Measurements from ENCODE around the gene RAI2.

RAI2 gene

GRCh38 chrX:17860811-17861488, at the start of gene RAI2:
Gene RAI2, minus strand, starts transcription at chrX:17861298. Its CDS starts 59,288 bp downstream, at chrX:17802010.
- no peak within 1 kb of the TSS for H3K4me3 ChIP-seq (replicated peaks; ENCODE audit: low read depth, low read length)
- no peak for TF ChIP-seq CTCF (IDR thresholded peaks at IDR 0.05; ENCODE audit: low read length, missing control alignments)
- DNase-seq (ENCODE audit: low read depth) = no peak

- TF ChIP-seq CTCF (IDR thresholded peaks at IDR 0.05; ENCODE audit: low read length, missing control alignments) = no peak
- DNase-seq (ENCODE audit: low read depth) = no peak
- no peak overlapping the region for H3K4me3 ChIP-seq (replicated peaks; ENCODE audit: low read depth, low read length)
Observed at GRCh38 chrX:17888421-17888820, 27.3 kb upstream of the RAI2 start.

GRCh38 chrX:17882680-17883079, 21.6 kb upstream of the RAI2 start:
- no peak for TF ChIP-seq CTCF (IDR thresholded peaks at IDR 0.05; ENCODE audit: low read length, missing control alignments)
- no peak overlapping the region for H3K4me3 ChIP-seq (replicated peaks; ENCODE audit: low read depth, low read length)
- no peak for DNase-seq (ENCODE audit: low read depth)

GRCh38 chrX:17878028-17878670, 17.1 kb upstream of the RAI2 start:
- DNase-seq (ENCODE audit: low read depth) = no peak
- no peak overlapping the region for H3K4me3 ChIP-seq (replicated peaks; ENCODE audit: low read depth, low read length)

GRCh38 chrX:17876135-17876534, 15.0 kb upstream of the RAI2 start:
- no peak for DNase-seq (ENCODE audit: low read depth)
- no peak overlapping the region for H3K4me3 ChIP-seq (replicated peaks; ENCODE audit: low read depth, low read length)
- no peak for TF ChIP-seq CTCF (IDR thresholded peaks at IDR 0.05; ENCODE audit: low read length, missing control alignments)

More at GRCh38 chrX:17878028-17878670, 17.1 kb upstream of the RAI2 start:
- no peak for TF ChIP-seq CTCF (IDR thresholded peaks at IDR 0.05; ENCODE audit: low read length, missing control alignments)

- no peak for DNase-seq (ENCODE audit: low read depth)
- no peak for TF ChIP-seq CTCF (IDR thresholded peaks at IDR 0.05; ENCODE audit: low read length, missing control alignments)
- H3K4me3 ChIP-seq (replicated peaks; ENCODE audit: low read depth, low read length) = no peak overlapping the region
Observed at GRCh38 chrX:17869580-17869979, 8.5 kb upstream of the RAI2 start.
